HL-60 (cell line): ENCODE results near the gene TGM1.

Source experiments
- GABPA ChIP-seq: IDR thresholded peaks from 2 replicates; pipeline ENCODE4 v1.6.1; 2012; ENCODE audit warnings: low read depth
- TF ChIP-seq, protein P1 (sequence below): IDR thresholded peaks from one replicate; pipeline ENCODE4 v1.5.1; 2011; ENCODE audit warnings: low read length, control low read depth, inconsistent platforms; ENCODE audit not compliant: insufficient read depth

DNA sequence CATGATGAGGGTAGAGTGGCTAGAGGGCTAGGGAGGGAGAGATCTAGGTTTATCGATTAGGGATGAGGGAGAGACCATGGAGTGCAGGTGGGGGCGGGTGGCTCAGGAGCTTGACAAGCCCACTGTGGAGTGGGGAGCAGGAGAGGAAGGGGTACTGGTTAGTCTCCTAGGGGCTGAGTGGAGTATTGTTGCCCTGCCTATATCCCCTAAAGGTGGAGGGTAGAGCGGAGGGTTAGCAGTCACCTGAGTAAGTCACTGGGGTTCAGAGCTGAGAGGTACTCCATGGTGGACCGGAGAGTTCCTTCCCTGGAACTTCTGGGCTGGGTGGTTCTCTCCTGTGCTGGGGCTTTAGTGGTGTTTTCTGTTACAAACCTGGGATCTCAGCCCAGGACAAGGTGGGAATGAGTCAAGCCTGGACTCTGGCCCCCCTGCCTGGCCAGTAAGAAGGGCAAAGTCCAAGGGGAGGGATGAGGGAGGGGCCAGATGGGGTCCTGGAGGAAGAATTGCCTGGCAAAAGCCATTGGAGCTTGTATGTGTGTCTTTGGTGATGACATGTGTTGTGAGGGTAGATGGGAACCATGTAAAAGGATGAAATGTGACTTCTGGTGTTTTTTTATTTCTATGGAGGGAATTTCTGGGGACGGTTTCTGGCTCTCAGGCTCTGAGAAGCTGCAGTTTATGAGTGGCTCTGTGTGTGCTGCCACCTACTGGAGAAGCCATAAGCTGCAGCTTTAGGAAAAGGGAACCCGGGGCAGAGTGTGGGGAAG, 44.8 kb upstream of the TGM1 start, which contains the start of gene CIDEB:
- no peak for TF ChIP-seq GABPA
- TF ChIP-seq, protein P1, sequence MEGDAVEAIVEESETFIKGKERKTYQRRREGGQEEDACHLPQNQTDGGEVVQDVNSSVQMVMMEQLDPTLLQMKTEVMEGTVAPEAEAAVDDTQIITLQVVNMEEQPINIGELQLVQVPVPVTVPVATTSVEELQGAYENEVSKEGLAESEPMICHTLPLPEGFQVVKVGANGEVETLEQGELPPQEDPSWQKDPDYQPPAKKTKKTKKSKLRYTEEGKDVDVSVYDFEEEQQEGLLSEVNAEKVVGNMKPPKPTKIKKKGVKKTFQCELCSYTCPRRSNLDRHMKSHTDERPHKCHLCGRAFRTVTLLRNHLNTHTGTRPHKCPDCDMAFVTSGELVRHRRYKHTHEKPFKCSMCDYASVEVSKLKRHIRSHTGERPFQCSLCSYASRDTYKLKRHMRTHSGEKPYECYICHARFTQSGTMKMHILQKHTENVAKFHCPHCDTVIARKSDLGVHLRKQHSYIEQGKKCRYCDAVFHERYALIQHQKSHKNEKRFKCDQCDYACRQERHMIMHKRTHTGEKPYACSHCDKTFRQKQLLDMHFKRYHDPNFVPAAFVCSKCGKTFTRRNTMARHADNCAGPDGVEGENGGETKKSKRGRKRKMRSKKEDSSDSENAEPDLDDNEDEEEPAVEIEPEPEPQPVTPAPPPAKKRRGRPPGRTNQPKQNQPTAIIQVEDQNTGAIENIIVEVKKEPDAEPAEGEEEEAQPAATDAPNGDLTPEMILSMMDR, result peak; percentile 95
